HG03558 (cell line): Measurements from ENCODE around the gene NIP7.
"Not testable (repeated sequence)": the region's sequence is repeated elsewhere in the genome, so short reads cannot be mapped to it uniquely, and the experiment has no call there.

Experiments used
- ATAC-seq: cut with Tn5 transposase; IDR thresholded peaks from one replicate; pipeline ENCODE4 v1.9.1; 2021; ENCODE audit warnings: moderate number of reproducible peaks; ENCODE audit not compliant: unreplicated experiment; ENCODE audit errors: extremely low read depth

NIP7 gene

DNA sequence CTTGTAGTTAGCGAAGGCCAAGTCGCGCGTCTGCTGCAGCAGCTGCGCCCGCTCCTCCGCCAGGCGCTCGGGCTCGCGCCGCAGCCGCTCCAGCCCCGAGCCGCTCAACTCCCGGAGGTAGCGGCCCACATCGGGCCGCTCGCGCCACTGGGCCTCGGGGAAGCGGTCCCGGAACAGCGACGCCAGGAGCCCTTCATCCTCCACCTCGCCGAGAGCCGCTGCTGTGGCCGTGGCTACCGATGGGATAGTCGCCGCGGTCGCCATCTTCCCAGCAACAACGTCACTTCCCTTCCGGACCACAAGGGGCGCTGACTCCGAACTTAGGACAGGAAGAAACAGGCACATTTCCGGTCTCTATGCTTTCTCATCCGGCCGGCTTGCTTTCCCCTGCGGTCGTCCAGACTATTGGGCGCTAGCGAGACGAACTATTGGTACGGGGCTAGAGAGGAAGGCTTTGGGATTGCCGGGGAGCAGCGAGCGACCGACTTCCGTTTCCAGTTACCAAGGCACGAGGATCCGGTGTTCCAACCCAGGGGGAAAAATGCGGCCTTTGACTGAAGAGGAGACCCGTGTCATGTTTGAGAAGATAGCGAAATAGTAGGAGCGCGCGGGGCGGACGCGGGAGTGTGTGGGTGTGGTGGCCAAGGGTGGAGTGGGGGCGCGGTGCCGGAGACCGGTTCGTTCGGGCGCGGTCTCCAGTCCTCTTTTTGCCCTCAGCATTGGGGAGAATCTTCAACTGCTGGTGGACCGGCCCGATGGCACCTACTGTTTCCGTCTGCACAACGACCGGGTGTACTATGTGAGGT, at the start of gene NIP7, which contains the start of gene COG8:
Gene NIP7, plus strand, starts transcription at position 484 of the 806 bp plus-strand sequence. Its CDS starts 58 bp downstream, at position 542.
Gene COG8, minus strand, starts transcription at position 276 of the 806 bp plus-strand sequence. Its CDS starts 12 bp downstream, at position 264.
- peak; percentile 66 for ATAC-seq

- not testable (repeated sequence) for ATAC-seq
Measured at GRCh38 chr16:69291657-69292056, 47.9 kb upstream of the NIP7 start.

DNA sequence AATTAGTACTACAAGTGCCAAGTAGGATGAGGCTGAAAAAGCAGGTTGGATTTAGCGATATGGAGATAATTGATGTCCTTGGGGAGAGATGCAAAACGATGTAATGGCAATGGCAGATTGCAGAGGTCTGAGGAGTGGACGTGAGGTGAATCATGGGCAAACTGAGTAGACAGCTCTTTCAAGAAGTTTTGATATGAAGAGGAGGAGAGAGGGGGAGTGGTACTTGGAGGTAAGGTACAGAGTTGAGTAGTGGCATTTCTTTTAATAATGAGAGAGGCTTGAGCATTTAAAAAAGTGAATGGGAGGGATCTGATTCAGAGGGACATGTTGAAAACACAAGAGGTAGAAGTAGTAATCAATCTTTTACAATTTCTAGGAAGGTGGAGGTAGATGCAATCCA, 46.2 kb upstream of the NIP7 start:
- no peak for ATAC-seq

DNA sequence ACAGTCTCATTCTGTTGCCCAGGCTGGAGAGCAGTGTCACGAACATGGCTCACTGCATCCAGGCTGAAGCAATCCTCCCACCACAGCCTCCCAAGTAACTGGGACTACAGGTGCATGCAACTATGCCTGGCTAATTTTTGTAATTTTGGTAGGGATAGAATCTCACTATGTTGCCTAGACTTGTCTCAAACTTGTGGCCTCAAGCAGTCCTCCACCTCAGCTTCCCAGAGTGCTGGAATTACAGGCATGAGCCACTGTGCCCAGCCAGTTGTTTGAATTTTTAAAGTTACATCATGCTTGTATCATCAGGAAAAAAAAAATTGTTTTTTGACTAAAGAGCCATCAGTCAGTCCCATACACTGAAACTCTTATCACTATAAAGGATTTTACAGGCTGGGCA, 45.5 kb upstream of the NIP7 start:
- ATAC-seq = no peak

- ATAC-seq = not testable (repeated sequence)
Measured at GRCh38 chr16:69296771-69297170, 42.8 kb upstream of the NIP7 start.

DNA sequence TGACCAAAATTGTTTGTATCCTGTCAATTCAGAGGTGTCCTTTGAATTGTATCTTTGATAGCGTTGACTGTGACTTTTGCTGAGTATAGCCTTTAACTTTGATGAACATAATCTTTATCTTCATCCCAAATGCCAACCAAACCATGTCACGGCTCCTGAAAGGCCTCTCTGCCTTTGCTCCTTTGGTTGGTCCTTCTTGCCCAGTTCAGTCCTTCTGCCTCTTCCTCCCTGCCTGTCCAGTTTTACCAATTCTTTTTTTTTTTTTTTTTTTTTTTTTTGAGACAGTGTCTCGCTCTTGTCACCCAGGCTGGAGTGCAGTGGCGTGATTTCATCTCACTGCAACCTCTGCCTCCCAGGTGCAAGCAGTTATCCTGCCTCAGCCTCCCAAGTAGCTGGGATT, 41.3 kb upstream of the NIP7 start:
- ATAC-seq = no peak

- ATAC-seq = no peak
Measured at GRCh38 chr16:69301187-69301586, 38.4 kb upstream of the NIP7 start.

GRCh38 chr16:69301861-69302260, 37.7 kb upstream of the NIP7 start:
- ATAC-seq = no peak

- ATAC-seq = no peak
Measured at GRCh38 chr16:69302301-69302700, 37.3 kb upstream of the NIP7 start.

GRCh38 chr16:69306031-69306430, 33.5 kb upstream of the NIP7 start:
- no peak for ATAC-seq

DNA sequence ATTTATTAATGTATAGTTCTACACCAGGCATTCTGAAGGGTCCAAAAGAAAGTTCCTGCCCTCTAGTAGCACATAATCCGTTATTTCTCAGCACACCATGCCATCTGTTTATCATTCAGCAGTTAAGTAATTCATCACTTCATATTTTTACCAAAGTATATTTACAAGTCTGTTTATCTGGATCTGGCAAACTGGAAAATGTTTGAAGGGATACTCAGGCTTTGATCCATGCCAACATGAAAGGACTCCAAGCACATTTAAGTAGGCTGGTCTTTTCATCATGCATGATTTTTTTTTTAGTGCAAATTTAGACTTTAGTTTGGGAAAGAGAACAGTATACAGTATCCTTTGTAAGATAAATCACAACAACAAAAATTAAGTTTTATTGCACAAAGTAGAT, 32.5 kb upstream of the NIP7 start:
- no peak for ATAC-seq

DNA sequence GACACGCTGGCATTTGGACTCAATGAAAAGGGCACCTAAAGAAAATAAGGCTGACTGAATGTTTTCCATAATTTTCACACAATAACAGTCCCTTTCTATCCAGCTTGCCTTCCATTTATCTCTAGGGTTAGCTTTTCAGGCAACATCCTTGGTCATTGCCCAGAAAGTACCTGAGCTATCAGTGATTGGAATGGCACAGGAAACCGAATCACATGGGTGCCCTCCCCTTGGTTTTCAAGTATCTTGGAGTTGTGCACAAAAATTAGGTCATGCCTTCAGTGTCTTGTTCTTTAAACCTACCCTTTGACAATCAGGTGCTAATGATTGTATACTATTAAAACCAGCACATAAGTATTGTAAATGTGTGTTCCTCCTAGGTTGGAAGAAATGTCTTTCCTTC, 31.7 kb upstream of the NIP7 start:
- ATAC-seq = no peak

- ATAC-seq = no peak
Measured at GRCh38 chr16:69309316-69309715, 30.3 kb upstream of the NIP7 start.

DNA sequence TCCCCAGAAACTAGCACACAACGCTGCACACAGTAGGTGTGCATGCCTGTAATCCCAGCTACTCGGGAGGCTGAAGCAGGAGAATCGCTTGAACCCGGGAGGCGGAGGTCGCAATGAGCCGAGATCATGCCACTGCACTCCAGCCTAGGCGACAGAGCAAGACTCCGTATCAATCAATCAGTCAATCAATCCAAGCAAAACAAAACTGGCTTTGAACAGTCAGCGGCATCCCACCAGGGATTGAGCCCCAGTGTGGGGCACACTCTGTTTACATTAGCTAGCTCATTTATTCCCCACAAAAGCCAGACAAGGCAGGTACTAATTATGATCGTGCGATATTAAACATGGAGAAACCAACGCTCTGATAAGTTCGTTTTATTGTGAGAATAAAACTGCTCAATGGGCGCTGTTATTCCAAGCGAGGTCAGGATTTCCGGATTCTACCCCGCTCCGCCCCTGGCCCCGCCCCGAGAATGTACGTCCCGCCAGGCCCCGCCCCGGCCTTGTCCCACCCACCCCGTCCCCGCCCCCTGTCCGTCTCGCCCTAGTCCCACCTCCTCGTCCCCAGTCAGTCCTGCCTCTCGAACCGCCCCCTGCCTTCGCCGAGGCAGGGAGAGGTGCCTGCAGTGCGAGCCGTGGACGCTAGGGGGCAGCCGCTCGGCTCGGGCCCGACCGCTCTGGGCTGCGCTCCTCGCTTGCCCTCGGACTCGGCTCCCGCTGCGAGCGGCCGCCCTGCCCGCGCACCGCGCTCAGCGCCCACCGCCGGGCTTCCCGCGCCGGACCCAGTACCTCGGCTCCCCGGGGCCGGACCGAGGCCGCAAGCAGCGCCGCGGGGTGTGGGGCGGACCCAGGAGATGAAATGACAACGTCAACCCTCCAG, 28.7 kb upstream of the NIP7 start, which contains the start of gene VPS4A:
Gene VPS4A, plus strand, starts transcription at position 698 of the 880 bp plus-strand sequence. Its CDS starts 162 bp downstream, at position 860.
- peak; percentile 86 for ATAC-seq

- ATAC-seq = peak; percentile 18
Measured at GRCh38 chr16:69311533-69312387, 27.8 kb upstream of the NIP7 start.

DNA sequence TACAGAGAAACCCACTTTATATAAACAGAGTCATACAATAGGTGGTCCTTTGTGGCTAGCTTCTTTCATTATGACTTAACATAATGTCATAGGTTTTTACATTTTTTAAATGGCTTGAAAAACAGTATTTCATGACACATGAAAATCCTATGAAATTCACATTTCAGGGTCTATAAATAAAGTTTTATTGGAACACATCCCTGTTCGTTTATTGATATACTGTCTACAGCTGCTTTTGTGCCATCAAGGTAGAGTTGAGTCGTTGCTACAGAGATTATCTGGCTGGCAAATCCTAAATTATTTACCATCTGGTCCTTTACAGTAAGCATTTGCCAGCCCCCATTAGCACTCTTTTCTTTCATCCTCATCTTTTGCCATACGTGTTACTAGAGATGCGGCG, 26.1 kb upstream of the NIP7 start:
- ATAC-seq = no peak

DNA sequence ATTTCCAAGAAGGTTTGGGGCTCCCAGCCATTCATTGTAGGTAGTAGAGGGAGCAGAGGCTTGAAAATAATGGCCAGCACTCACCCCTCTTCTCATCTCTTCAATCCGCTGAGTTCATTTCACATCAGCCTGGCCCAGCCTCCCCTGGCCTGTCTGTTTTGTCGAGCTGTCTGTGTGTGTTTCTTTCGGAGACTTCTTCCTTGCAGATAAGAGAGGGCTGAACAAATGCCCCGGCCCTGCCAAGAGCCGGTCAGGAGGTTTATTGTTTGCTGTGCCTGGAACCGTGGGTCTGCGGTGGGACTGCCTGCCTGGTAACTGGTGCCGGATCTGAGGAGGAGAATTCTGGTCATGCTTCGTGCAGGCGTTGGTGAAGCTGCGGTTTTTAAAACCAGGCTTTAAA, 25.0 kb upstream of the NIP7 start:
- ATAC-seq = no peak

GRCh38 chr16:69315486-69316311, 23.9 kb upstream of the NIP7 start:
- no peak for ATAC-seq

GRCh38 chr16:69316595-69317034, 23.0 kb upstream of the NIP7 start:
- ATAC-seq = no peak
